Measurements from ENCODE around the gene AIG1. TPM values are rescaled to one million over a fixed set of nuclear protein-coding genes. Genes with fewer than 3 reads are reported as not detected.
"Not testable (repeated sequence)": the region's sequence is repeated elsewhere in the genome, so short reads cannot be mapped to it uniquely, and the experiment has no call there.

Gene AIG1
- total RNA-seq, 1 donor from 2014 or later: 11.0 TPM

DNA sequence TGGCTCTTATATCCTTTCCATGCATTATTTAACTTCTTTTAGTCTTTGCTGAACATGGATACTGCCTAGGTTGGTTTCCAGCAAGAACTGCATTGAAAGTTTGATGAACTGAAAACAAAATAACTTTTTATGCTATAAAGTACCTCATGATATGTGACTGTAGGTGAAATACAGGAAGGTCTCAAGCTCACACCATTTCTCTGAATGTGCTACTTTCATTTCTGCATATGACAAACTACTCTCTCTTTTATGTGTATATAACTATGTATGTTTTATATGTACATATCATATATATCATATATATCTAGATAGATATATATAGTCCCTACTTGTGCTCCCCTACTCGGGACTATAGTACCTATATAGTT lies 65.9 kb downstream of the AIG1 start:
- DNase-seq (ENCODE audit: low read depth in 2 of 2): no peak

- DNase-seq (ENCODE audit: low read depth in 2 of 2): no peak
Measured at GRCh38 chr6:143127941-143128680, 67.4 kb downstream of the AIG1 start.

DNA sequence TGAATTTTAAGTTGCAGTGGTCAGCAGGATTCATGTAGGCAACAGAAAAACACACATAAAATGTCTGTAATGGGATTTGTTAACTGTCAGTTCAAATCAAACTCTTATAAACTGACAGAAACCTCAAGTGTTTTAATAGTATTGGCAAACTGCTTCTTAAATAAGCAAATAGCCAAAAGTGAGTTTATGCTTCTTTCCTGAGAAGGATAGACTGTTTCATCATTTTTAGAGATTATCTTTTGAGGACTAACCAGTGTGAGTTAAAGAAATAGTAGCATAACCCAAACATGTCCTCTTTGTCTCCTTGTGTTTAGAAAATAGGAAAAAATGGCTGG lies 68.0 kb downstream of the AIG1 start:
- no peak for DNase-seq (ENCODE audit: low read depth in 2 of 2)

DNA sequence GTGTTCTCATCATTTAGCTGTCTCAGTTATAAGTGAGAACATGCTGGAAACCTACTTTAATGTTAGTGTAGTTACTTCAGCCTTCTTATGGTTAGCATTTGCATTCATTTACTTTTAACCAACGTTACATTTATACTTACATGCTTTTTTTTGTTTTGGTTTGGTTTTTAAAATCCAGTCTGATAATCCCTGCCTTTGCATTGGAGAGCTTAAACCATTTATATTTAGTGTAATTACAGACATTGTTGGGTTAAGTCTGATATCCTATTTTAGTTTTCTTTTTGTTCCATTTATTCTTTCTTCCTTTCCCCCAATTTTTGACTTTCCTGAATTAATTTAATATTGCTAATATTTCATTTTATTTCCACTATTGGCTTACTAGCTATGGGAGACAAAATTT lies 70.2 kb downstream of the AIG1 start:
- no peak for DNase-seq (ENCODE audit: low read depth in 2 of 2)

DNA sequence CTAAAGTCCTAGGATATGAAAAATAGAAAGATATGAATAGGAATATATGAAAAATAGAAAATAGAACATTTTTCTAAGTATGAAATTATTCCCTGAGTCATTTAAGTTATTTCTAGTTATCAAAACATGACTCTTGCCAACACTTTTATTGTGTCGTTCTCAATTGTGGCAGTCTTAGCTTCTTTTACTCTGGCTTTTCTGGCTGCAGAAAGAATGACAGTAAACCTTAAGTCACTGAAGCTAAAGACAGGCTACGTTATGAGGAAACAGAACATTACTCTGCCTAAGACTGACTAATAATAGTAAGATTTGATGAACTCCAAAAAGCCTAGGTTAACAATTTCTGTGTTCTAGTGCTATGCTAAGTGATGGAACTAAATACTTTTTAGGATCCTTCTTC lies 74.6 kb downstream of the AIG1 start:
- peak in 1 of 2 donors; percentile 23 for DNase-seq (ENCODE audit: low read depth in 2 of 2)

DNA sequence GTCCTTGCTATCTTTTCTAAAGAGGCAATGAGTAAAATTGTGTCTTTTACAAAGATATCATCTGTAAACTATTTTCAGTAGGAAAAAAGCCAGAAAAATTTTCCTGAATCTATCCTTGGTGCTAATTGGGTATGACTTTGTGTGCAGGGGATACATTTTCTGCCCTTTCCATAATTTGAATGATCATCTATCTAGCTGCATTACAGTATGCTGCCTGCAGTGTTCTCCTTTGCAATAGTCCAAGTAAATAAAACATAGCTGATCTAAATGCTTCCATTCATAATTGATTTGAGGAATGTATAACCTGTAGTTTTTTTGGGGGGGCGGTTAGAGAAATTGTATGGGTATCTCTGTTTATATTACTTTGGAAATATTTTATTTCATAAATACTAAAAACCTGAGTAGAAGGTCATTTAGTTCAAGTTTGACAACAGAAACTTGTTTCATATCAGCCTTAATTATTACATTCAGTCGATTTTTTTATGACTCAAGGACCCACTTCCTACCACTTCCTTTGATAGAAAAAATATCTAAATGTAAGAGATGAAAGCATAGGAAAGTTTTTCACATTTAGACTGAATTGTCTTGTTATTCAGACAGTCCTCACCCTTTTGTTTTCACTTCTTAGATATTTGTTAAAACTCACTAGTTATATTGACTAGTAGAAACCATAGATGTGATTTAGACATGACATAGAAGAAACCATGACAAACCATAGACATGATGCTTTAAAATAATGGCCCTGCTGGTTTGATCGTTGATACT lies 75.3 kb downstream of the AIG1 start:
- DNase-seq (ENCODE audit: low read depth in 2 of 2): no peak

- peak in 1 of 2 donors; percentile 4 for DNase-seq (ENCODE audit: low read depth in 2 of 2)
Measured at GRCh38 chr6:143136647-143137046, 76.0 kb downstream of the AIG1 start.

DNA sequence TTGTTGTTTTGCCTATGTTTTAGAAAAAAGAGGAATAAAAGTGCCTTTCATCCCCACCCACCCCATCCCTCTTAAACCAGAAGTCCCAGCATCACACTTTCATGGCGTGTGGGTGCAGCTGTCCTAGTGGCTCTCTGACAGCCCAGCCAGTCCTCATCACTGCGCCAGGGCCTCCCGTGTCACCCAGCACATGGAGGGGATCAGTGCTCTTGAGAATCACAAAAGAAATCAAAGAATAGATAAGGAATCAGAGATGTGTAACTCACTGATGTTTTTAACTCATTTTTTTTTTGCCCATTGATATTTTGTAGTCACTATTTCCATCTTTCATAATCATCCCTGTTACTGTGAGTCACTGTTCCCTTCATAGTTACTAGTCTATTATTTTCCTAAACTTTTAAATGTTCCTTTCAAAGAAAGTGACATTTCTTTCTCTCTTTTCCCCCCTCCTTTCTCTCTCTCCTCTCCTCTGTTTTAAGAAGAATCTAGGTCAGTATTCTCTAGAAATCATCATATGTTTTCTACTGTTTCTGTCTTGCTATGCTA lies 78.6 kb downstream of the AIG1 start:
- no peak for DNase-seq (ENCODE audit: low read depth in 2 of 2)

DNA sequence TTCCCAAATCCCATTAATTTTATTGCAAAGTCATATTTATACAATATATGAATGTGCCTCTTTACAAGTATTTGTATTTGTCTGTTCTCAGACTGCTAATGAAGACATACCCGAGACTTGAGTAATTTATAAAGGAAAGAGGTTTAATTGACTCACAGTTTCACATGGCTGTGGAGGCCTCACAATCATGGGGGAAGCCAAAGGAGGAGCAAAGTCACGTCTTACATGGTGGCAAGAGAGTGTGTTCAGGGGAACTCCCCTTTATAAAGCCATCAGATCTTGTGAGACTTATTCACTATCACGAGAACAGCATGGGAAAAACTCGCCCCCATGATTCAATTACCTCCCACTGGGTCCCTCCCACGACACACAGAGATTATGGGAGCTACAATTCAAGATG lies 79.2 kb downstream of the AIG1 start:
- DNase-seq (ENCODE audit: low read depth in 2 of 2): not testable (repeated sequence)

GRCh38 chr6:143140767-143141166 lies 80.1 kb downstream of the AIG1 start:
- DNase-seq (ENCODE audit: low read depth in 2 of 2): no peak

GRCh38 chr6:143141442-143141841 lies 80.8 kb downstream of the AIG1 start:
- DNase-seq (ENCODE audit: low read depth in 2 of 2): no peak

DNA sequence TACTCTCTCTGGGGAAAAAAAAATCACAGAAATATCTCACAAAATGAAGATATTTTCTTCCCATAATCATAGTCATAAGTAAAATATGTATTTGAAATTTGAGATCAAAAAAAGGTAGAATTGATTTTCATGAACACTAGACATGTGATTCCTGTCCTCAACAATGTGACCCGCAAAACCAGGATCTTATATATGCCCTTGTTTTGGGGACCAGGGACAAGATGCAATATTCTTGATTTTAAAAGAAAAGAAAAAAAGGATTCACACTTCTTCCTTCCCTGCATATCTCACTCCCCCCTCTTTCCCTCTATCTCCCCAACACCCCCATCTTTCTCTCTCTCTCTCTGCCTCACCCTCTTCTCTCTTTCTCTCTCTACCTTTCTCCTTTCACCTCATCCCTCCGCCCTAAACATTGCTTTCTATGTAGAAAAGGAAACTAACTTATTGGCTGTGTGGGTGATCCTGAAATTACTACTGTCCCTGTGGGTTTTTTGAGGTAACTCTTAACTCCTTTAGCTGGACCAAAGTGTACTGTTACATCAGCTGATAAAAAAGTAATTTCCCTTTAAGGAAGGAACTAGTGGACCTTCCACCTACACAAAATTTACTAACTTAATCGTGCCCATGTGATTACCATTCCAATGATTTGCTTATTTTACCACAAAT lies 85.6 kb downstream of the AIG1 start:
- no peak for DNase-seq (ENCODE audit: low read depth in 2 of 2)

DNA sequence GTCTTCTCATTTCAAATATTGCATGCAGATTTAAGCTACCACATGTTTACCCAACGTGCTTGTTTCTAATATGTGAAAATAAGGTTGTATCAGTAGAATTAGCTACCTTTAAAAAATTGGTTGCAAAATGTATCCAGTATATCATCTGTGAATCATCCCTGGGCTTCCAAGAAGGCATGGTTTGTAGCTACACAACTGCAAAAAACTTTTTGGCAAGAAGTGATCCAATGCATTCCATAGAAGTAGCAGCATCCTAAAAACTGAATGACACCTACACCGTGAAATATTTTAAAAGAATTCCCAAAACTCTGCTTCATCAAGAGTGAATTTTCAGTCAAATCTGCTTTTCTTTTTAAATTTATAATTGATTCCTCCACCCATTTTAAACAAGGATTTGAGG lies 89.1 kb downstream of the AIG1 start:
- no peak for DNase-seq (ENCODE audit: low read depth in 2 of 2)

- no peak for DNase-seq (ENCODE audit: low read depth in 2 of 2)
Measured at GRCh38 chr6:143150281-143150680, 89.6 kb downstream of the AIG1 start.

GRCh38 chr6:143151381-143151780 lies 90.7 kb downstream of the AIG1 start:
- no peak for DNase-seq (ENCODE audit: low read depth in 2 of 2)

DNA sequence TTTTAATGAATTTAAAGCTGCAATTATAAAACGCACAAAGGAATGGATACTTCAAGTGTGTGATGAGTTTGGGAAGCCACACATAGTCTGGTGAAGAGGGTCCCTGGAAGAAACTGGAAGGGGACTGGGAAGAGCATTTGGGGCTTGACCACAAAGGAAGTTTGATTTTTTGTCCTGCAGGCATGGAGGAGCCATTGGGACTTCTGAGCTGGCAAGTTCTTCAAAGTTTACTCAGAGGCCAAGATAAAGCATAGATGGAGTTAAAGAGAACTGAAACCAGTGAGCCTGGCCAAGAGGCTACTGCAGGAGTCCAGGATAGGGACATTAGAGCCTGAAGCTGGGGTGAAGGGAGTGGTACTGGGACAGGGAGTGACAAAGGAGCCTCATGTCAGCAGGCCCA lies 95.0 kb downstream of the AIG1 start:
- DNase-seq (ENCODE audit: low read depth in 2 of 2): no peak

DNA sequence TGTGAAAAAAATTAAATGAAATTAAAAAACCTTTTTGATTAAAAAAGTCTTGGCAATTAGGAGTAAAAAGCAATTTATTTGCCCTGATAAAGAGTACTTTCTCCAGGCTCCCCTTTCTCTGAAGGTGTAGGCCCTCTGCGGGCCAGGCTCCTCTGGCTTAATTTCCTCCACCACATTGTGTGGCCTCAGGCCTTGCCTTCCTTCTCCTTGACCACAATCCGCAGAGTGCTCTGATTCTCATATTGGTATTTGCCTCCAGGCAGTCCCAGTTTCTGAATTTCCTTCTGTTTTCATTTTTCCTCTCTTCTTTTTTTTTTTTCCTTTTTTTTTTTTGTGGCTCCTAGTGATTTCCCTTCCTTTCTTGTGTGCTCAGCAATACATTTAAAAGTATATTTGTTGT lies 96.4 kb downstream of the AIG1 start:
- DNase-seq (ENCODE audit: low read depth in 2 of 2): no peak

GRCh38 chr6:143158113-143158581 lies 97.5 kb downstream of the AIG1 start:
- DNase-seq (ENCODE audit: low read depth in 2 of 2): no peak

DNA sequence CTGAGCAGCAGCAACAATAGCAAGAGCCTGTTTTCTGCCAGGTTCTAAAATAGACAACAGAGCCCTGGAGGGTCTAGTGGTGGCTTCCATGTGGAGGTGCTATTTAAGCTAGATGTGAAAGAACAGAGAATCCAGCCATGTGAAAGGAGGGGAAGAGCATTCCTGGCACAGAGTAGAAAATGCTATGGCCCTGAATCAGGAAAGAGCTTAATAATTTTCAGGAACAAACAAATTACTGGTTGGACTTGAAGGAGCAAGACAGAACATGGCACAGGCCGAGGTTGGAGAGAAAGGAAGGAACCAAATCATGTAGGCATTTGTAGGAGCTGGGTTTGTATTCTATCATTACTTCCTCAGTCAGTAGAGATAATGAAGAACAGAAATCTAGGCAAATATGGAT lies 98.3 kb downstream of the AIG1 start:
- no peak for DNase-seq (ENCODE audit: low read depth in 2 of 2)

GRCh38 chr6:143160015-143160414 lies 99.3 kb downstream of the AIG1 start:
- DNase-seq (ENCODE audit: low read depth in 2 of 2): no peak

DNA sequence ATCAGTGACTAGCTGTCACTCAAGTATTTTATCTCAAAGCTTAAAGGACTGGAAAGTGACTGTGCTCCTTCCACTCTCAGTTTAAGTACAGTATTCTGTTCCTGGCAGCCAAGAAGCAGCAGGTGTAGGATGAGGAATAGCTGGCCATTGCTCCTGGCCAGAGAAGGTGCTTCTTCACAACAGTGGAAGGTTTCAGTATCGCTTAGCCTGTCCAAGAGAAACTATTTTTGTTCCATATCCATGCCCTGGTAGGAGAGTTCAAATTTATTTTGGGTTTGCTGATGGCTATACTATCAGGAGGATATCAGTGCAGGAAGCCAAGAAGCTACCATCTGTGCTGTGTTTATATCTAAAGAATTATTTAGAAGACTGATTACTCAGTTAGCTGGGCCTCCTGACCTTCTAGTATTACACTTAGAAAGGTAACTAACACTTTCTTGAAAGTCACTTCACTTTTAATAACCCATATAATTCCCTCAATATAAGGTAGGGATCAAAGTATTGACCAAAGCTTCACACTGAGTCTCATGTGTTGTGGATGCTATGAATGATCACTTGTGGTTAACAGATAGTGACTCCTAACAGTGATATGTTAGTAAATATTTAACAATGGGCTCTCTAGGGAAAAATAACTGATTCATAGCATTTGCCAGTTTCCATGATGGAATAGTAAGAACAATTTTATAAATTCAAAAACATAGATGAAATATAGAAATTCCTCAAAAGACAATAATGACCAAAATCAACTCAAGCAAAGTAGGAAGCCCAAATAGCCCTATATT lies 99.9 kb downstream of the AIG1 start:
- no peak for DNase-seq (ENCODE audit: low read depth in 2 of 2)

DNA sequence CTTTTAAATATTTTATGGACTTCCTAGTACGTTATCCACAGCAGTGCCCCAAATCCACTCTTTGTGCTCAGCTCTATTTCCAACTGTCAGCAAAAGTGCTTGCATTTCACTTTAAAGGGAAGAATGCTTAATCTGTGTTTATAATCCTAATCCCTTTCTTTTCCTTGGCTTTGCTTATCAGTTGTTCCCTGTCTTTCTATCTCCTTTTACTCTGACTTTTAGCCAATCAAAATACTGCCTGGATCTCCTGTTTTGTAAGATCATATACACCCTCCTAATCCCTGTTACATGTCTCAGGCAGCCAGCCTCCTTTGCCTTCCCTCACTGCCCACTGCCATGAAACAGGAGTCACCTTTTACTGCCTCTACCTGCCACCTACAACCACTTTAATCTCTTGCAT lies 102.9 kb downstream of the AIG1 start:
- no peak for DNase-seq (ENCODE audit: low read depth in 2 of 2)
